GM18907 (cell line): Measurements from ENCODE around the gene ERICH4.
A peak's percentile ranks its signal among the peaks of the same experiment; 100 is the strongest.
"Not testable (repeated sequence)": the region's sequence is repeated elsewhere in the genome, so short reads cannot be mapped to it uniquely, and the experiment has no call there.

ENCODE experiments used
- ATAC-seq: cut with Tn5 transposase; IDR thresholded peaks from one replicate; pipeline ENCODE4 v1.9.1; 2021; ENCODE audit warnings: mild to moderate bottlenecking, moderate library complexity; ENCODE audit not compliant: unreplicated experiment

Gene ERICH4

DNA sequence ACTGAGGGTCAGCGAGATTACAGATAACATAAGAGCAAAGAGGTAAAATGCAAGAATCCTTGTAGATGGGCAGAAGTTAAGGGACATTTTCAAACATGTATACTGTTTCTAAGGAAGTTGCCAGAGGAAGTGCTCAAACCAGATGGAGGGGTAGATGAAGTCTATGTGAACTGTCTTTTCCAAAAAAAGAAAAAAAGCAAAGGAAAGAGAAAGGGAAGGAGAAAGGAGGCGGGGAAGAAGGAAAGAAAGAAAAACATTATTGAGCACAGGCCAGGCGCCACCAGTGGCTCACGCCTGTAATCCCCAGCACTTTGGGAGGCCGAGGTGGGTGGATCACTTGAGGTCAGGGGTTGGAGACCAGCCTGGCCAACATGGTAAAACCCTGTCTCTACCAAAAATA, 8.5 kb upstream of the ERICH4 start:
- ATAC-seq, result no peak

DNA sequence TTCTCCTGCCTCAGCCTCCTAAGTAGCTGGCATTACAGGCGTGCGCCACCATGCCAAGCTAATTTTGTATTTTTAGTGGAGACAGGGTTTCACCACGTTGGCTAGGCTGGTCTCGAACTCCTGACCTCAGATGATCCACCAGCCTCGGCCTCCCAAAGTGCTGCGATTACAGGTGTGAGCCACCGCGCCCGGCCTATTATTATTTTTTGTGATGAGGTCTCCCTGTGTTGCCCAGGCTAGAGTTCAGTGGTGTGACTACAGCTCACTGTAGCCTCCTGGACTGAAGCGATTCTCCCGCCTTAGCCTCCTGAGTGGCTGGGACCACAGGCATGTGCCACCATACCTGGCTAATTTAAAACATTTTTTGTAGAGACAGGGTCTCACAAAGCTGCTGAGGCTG, 7.6 kb upstream of the ERICH4 start:
- not testable (repeated sequence) for ATAC-seq

DNA sequence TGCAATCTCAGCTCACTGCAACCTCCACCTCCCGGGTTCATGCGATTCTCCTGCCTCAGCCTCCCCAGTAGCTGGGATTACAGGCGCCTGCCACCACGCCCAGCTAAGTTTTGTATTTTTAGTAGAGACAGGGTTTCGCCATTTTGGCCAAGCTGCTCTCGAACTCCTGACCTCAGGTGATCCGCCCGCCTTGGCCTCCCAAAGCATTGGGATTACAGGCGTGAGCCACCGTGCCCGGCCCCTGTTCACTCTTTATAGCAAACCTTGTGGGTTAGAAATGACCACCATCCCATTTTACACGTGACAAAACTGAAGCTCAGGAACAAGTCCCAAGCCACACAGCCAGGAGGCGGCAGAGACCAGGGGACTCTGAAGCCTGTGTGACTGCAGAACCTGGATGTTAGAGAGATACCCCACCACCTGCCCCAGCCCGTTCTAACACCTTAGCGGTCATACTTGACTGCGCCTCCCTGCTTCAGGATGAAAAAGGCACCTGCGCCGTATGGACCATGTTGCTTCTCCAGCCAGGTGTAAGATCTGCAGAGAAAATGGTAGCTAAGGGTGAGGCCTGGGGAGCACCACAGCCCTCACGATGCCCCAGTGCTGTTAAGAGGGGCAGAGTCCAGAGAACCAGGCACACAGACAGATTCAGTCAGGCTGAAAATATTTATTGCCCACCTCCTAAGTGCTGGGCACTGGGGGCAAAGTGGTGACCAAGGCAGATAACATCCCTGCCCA, 6.9 kb upstream of the ERICH4 start:
- ATAC-seq, result no peak

DNA sequence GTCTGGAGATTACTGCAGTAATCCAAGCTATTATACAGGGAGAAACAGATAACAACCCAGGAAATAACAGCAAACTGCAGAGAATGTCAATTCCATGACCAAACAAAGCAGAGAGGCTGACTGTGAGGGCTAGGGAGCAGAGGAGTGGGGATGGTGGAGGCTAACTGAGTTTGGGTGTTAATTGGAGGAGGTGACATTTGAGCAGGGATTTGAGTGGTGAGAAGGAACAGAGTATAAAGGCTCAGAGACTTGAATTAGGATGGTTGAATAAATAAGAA, 6.3 kb upstream of the ERICH4 start:
- ATAC-seq, result no peak

DNA sequence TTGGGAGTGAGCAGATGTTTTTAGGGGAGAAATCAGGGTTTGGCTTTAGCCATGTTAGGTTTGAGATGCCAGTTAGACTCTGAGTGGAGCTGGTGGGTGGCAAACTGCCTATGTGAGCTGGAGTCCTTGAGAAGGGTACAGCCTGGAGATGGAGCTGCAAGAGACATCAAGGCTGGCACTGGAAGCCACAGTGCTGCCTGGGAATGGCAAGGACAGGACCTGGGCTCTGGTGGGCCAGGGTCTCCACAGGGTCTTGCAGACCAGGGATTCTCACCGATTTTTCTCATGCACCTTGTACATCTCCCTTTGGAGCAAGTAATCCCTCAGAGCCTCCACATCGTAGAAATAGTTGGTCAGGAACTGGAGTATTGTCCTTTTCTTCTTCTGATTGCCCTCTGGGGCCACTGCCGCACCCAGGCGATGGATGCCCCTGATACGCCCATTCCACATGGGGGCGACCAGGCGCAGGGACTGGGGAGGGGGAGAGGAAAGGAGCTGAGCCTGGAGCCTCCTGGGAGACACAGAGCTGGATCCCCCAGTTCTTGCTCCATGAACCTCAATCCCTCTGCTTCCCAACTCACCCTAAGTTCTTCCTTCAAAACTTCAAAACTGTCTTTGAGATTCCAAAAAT, 4.9 kb upstream of the ERICH4 start:
- ATAC-seq, result no peak

DNA sequence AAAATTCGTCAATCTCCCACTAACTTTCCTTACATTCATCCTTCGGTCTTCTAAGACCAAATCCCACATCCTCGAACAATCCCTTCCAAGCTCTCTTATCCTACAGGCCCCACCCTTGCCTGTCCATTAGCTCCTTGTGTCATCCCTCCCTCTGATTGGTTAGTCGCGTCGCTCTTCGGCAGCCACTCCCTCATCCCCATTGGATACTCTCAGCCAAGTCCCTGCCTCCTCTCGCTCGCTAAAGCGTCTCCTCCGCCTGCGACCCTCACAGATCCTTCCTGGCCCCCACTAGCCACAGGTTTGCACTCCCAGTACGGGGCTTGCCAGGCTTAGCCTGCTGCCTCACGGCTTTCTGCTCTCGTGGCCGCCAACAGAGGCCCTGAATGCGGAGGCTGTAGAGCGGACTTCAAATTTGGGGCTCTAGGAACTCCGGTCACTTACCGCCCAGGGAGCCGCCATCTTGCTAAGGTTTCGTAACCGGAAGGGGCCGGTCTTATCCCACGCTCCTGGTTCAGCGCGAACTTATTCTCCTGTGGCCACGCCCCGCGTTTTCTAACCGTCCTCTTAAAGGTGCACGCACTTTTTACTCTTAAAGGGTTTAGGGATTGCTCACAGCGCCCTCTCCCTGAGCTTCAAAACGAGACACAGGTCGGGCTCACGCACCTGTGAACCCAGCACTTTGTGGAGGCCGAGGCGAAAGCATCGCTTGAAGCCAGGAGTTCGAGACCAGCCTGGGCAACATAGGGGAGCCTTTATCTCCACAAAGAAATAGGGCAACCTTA, 3.3 kb upstream of the ERICH4 start, which contains the start of gene DMAC2:
Gene DMAC2, minus strand, starts transcription at position 472 of the 782 bp plus-strand sequence. Its CDS starts 13 bp downstream, at position 459.
- ATAC-seq, result peak; percentile 89

DNA sequence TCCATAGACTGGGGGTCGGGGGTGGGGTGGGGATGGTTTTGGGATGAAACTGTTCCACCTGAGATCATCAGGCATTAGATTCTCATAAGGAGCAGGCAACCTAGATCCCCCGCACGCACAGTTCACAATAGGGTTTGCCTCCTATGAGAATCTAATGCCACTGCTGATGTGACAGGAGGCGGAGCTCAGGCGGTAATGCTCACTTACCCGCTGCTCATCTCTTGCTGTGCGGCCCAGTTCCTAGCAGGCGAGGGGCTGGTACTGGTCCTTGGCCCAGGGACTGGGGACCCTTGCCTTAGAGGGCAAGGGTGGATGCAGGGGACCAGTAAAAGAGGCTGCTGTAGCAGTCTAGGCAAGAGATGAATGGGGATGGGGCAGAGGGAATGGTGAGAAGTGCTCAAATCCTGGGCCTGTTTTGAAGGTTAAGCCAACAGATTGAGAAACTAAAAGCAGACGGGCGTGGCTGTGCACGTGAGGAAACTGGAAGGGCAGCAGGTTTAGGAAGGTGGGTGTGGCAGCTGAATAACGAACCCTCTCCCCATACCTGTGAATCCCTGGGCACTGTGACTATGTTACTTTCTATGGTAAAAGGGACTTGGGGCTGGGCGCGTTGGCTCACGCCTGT, 1.5 kb upstream of the ERICH4 start:
- ATAC-seq, result no peak

DNA sequence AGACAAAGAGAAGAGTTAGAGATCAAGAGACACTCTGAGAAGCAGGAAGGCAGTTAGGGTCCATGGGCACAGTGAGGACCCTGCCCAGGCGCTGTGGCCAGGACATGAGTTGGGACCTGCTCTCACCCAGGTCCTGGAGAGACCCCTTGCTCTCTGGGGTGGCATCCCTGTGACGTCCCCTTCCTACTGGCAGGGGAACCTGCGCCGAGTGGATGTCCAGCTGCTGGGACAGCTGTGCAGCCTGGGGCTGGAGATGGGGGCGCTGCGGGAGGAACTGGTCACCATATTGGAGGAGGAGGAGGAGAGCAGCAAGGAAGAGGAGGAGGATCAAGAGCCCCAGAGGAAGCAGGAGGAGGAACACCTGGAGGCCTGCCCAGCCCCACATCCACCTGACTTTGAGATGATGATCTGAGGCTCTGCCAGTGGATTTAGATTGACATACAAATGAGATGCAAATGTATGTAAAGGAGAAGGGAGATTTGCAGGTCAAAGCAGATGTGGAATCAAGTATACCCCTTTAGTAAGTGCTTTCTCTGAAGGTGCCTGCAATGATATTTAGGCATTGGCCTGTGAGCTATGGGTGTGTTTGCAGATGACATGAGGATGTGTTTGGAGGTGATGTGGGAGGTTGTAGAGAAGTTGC, 978 bp downstream of the ERICH4 start:
- ATAC-seq, result no peak

DNA sequence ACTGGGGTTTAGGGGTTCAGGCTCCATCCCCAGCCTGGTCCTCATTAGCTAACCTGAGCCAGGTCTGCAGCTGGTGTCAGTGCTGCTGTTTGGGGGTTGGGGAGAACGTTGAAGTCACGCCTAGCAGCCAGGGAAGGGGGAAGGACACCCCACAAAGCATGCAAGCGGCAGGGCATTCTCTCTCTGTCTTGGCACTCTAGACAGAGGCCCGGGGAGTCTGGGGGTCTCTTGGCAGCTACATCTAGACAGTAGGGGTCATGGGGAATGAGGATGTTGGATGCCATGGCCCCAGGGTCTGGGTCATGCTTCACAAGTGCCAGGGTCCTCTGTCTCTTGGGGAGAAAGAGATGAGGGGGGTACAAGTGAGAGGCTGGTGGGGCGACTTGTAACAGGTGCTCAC, 2.6 kb downstream of the ERICH4 start:
- no peak for ATAC-seq

DNA sequence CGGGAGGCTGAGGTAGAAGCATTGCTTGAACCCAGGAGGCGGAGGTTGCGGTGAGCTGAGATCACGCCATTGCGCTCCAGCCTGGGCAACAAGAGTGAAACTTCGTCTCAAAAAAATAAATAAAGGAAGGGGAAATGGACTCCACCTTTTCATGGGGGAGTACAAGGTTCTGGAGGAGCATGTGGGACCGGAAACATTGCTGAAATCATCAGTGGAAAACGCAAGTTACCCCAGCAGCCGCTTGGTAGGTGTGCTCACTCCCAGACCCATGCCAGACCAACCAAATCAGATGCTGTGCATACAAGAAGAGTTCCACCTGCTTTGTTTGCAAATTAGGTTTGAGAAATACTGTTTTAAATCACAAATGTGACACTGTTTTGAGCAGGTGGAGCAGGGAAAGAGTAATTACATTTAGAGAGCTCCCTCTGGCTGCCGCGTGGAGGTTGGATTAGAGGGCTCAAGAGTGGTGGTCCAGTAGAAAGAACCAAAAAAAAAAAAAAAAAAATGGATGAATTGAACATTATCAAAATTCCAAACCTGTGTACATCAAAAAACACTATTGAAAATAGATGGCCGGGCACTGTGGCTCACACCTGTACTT, 4.9 kb downstream of the ERICH4 start:
- ATAC-seq, result no peak

DNA sequence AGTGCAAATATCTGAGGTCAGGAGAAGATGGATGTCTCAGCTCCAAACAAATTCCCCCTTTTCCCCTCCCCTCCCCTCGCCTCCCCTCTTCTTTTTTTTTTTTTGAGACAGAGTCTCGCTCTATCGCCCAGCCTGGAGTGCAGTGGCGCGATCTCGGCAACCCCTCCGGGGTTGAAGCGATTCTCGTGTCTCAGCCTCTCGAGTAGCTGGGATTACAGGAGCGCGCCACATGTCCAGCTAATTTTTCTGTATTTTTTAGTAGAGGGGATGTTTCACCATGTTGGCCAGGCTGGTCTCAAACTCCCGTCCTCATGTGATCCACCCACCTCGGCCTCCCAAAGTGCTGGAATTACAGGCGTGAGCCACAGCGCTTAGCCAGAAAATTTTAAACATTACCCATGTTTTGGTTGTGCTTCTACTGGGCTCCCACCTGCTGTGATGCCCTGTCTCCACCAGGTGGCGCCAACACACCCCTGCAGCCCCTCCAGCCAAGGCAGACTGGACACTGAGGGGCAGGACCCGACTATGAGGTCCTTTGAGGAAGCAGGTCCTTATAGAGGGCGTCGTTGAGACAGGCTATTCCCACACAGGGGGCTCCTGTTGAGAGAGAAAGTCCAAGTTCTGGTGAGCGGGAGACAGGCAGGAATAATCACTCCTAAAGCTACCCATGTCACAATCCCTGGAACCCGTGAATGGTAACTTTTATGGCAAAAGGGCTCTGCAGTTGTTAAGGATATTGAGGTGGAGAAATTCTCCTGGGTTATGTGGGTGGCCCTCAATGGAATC, 6.3 kb downstream of the ERICH4 start:
- ATAC-seq, result no peak

DNA sequence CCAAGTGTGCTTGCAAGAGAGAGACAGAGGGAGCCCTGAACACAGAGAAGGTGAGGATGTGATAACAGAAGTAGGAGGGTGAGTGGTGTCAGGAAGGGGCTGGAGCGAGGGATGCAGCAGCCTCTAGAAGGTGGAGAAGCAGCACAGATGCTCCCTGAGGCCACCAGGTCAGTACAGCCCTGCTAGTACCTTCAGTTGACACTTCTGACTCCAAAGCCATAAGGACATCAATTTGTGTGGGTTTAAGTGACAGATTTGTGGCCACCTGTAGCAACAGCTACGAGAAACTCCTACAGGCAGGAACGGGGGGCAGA, 6.9 kb downstream of the ERICH4 start:
- ATAC-seq, result no peak

DNA sequence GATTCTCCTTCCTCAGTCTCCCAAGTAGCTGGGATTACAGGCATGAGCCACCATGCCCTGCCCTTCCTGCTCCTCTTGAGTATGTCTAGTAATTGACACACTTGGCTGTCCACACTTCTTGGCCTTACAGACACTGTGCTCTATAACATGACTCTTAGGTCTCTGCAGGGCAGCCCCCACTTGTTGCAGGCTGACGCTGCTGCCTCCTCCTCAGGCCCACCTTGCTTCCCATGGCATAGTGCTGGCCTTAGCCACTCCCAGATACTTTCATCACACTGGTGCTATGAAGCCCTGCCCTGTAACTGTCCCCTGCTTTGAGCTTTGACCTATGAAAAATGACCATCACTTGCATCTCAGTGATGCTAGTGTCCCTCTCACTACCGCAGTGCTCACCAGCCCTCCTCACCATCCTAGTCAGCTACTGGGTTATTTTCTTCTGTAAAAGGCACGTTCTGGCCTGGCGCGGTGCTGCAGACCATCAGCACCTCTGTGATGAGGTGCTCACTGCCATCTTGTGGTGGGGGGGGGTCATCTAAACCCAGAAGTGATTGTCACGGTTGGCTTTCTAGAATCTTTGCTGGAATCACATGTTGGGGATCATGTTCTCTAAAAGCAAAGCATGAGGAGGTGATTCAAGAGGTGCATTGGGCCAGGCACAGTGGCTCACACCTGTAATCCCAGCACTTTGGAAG, 9.8 kb downstream of the ERICH4 start:
- no peak for ATAC-seq

DNA sequence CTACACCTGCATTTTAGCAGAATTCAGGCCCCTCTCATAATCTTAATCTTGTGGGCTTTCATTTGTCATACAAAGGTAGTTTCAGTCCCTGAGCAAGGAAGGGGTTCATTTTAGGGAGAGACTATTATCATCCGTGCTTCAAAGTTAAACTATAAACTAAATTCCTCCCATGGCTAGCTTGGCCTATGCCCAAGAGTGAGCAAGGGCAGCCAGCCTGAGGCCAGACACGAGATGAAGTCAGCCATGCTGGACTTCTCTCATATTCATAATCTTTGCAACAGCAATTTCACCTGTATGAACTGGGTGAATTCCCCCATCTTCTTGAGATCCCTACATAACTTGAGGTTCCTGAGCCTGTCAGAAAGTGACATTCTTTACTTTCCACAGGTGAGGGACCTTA, 13.0 kb downstream of the ERICH4 start:
- no peak for ATAC-seq

DNA sequence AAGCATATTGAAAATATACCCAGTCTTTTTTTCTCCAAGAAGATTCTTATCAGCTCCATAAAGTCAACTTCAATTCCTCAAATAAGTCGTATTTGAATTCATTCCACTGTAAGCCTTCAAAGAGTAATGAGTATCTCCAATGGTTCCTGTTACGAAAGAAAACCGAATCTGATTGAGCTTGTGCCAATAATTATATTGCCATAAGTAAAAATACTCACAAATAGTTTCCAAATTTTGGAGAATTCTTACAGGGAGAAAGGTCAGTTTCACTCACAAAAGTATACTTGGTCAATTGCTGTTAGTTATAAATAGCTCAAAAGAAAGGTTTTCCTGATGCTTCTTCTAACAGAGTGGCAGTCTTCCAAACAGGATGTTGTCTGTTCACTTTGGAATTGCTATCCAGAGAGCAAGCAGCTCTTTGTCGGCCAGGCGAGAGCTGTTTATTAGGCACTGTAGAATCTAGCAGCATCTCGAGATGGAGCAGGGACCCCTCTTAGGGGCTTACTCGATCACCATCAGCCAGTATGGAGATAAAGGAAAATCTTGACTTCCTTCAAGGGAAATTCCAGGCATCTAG, 13.5 kb downstream of the ERICH4 start:
- ATAC-seq, result no peak

DNA sequence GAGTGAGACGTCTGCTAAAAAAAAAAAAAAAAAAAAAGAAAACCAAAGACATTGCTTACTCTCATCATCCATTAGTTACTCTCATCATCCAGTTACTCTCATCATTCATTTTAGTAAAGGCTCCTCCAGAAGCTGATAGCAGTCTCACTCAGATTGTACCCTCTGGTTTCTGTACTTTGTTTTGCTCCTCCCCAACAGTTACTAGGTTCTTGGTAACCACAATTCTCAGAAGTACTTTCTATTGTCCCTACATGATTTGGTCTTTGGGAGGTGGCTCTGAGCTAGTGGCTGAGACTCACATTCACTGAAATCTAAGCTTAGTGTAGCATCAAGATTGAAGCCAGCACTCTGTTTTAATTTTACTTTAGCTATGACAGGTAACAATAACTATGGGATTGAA, 14.3 kb downstream of the ERICH4 start:
- ATAC-seq, result peak; percentile 62

DNA sequence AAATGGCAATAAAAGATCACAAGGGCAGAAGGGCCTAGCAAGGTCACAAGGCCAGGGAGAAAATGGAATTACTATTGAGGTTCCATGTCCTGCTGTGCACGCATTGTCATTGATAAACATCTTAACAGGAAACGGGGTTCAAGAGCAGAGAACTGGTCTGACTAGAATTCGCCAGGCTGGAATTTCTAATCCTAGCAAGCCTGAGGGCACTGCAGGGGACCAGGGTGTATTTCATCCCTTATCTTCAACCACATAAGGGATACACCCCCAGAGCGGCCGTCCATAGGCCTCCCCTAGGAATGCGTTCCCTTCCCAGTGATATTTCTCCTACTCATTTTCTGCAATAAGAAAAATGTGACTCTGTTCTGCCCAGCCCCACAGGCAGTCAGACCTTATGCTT, 19.5 kb downstream of the ERICH4 start:
- ATAC-seq, result no peak

DNA sequence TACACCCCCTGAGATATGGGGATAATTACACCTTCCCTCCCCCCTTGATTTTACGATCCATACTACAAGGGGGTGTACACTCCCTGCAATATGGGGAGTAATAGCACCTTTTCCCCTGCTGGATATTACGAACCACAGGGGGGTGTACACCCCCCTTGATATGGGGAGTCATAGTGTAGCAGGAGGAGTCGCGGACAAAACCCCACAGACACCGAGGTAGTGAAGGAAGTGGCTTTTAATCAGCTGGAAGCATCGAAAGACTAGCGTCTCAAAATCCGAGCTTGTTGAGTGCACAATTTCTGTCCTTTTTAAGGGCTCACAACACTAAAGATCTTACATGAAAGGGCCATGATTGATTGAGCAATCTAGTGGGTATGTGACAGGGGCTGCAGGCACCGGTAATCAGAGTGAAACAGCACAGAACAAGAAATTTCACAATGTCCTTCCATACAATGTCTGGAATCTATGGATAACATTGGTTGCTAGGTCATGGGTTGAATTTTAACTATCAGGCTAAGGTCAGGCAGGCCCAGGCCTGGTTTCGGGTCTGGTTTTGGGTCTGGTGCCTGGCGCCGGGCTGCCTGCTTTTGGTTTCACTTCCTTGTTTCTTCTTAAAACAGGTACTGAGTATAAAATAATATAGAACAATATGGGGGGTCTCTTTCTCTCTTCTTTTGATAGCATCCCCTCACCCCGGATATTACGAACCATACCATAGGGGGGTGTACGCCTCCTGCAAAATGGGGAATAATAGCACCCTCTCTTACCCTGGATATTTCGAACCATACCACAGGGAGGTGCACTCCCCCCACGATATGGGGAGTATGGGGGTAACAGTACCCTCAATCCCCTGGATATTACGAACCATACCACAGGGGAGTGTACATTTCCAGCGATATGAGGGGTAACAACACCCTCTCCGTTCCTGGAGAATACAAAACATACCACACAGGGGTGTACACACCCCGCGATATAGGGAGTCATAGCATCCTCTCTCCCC, 20.6 kb downstream of the ERICH4 start:
- not testable (repeated sequence) for ATAC-seq
